Hypothalamus (tissue), 51 donors: ENCODE results near the gene FAM47C.
A peak's percentile ranks its signal among the peaks of the same experiment; 100 is the strongest.
"Not testable (repeated sequence)": the region's sequence is repeated elsewhere in the genome, so short reads cannot be mapped to it uniquely, and the experiment has no call there.

ENCODE experiments used
- DNase-seq, 51 donors: peaks; one replicate each; lab custom pipeline; 2025; lab: John Stamatoyannopoulos, UW

Gene FAM47C

DNA sequence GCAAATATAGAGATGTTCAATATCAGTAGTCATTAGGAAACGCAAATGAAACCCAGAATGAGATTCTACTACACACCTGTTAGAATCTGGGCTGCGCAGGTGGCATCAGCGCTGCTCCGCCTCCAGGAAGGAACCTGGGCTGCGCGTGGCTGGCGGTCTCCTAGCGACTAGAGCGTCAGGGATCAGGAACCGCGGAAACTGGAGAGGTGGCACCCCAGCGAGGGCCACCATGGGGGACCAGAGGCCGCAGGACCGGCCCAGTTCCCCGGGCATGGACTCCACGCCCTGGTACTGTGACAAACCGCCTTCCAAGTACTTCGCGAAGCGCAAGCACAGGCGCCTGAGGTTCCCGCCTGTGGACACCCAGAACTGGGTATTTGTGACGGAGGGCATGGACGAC lies at the start of gene FAM47C:
Gene FAM47C (plus strand): TSS at position 185 of the 400 bp plus-strand sequence. CDS start 45 bp downstream, at position 230.
- DNase-seq: not testable (repeated sequence)

DNA sequence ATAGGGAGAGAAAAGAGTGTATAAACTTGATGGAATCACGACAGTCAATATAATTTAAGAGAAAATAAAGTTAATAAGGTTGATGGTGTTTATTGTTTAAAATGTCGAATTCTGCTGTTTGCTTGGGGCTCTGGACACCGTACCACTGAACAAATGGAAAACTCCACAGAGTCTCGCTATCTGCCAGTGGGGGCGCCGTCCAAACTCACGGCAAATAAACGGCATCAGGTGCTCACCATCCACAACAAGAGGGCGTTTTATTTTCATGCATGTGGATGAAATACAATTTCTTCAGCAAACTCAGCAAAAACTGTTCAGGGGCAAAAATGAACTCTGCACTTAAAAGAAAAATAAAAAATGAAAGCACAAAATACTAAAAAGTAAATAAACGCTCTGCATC lies 46.6 kb upstream of the FAM47C start:
- no peak for DNase-seq

DNA sequence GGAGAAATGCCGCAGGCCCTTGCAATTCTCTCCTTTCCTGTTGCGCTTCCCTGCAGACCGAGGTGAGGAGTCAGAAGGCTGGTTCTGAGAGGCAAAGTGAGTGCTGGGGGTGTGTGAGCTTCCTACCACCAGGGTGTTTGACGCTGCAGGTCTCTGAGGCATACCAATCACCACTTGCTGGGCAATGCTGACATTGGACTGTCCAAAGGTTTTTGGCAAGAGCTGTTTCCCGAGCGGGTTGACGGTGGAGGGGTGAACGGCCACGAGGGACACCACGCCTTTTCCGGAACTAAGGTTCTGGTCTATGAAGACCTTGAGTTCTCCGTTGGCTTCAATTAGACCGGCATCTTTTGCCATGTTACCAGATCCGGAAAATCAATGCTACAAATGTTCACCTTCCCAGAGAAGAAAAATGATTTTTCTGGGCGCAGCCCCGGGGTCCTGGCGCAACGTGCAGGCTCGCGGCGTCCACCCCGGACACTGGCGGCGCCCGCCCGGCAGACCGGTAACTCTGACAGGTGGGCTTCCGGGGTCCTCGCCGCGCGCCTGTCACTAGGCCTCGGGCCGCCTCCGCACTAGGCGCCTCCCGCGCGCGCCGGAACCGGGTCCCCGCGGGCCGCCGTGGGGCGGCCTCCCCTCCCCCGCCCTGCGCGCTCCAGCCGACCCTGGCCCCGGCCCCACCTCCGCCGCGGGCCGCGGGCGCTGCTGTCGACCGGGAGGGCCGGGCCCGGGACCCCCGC lies 44.9 kb upstream of the FAM47C start:
- peak in 1 of 51 donors; percentile 3 for DNase-seq

DNA sequence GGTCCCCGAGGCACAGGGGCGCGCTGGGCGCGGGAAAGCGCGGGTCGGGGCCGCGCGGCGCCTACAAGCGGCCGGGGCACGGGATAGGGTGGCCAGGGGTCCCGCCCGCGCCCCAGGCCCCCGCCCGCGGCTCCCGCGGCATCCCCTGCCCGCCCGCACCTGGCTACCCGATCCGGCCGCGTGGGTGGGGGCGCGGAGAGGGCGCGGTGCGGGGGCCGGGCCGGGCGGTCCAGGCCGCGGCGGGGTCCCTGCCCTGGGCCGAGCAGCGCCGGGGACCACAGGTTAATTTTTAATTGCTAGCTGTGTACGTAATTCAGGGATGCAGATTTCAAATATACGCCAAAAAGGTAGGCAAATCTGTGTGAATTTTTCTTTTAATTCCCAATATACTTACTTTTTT lies 44.3 kb upstream of the FAM47C start:
- no peak for DNase-seq

DNA sequence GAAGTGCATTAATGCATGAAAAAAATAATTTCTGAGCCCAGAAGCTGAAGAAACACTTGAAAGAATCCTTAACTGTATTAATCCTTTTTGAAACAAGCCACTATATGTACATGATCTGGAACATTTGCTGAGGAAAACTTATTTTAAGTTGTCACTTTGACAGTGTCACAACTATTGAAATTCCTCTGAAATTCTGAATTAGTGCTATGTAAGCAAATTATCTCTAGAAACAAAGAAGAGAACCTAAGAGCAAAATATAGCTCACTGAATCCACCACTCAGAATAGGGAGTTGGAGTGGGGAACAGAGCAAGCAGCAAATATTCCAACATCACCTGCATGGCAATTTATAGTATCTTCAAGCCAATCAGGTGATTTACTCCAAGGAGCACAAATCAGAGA lies 34.6 kb upstream of the FAM47C start:
- no peak for DNase-seq

DNA sequence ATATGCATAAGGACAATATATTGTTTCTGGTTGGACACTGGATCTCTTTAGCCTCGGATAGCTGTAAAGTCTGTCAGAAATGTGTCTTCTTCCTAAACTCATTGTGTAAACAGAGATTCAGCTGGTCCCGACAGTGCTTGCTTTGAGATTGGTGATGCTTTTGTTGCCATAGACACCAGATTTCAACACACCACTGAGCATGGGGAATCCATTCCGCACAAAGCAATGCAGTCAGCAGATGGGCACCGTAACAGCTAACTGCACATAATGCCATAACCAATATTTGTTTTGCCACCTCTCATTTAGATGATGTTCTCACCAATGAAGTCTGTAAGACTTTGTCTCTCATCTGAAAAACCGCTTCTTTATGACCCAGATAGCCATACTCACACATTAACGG lies 33.3 kb upstream of the FAM47C start:
- DNase-seq: no peak

DNA sequence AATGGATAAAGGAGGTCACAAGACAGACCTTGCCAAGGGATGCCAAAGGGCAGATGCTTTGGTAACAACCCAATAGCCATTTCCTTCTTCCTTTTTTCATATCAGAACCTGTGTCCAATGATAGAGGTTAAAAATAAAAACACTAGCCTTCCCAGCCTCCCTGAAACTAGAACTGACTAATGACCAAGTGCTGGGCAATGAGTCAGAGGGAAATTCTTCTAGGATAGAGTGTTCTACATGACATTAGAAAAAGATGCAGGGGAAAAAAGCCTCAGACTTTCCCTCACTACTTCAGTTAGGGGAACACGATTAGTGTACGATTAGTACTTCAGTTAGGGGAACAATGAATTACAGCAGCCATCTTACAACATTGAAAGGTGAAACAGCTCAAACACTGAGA lies 29.3 kb upstream of the FAM47C start:
- no peak for DNase-seq

DNA sequence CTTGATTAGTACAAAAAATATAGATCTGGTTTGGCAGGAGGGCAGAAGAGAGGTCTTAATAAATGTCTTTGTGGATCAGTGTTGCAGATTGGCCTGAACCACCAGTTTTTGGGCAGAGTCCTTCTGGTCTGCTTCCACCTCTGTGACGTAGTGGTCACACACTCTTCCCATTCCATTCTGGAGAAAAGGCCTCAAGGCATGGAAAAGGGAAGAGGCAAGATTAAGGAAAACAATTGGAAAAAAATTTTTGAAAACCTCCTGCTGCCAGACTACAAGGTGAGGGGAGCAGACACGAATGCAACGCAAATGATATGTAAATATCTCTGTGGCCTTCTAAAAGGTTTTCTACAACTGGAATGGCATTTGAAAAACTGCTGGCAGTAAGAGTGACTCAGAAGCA lies 24.3 kb upstream of the FAM47C start:
- DNase-seq: no peak

DNA sequence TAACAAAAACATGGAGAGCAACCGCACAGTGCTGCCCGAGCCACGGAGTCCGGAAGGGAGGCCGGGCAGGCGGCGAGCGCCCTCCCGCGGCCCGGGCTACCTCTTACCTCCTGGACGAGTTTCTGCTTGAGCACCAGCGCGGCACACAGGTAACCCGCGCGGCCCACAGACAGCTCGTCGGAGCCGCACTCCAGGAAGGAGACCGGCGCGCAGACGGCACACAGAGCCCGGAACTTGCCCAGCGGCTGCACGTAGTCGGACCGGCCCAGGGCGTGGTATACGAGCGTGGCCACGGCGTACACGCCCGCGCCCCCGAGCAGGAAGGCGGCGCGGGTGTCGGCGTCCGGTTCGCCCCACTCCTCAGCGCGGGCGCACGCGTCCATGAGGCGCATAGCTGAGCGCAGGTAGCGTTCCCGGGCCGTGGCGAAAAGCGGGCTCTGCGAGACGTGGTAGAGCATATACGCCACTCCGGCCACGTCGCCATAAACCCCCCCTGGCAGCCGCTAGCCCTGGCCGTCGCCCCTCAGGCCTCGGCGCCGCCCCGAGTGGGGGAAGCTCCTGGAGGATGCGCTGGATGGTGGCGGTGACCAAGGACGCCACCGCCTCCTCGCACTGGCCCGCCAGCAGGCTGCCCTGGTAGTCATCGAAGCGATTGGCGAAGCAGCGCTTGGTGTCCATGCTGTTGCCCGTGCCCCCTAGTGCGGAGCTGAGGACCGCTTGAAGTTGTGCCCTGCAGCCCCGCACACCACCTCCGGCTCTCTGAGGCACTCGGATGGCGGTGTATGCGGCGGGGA lies 22.6 kb upstream of the FAM47C start:
- not testable (repeated sequence) for DNase-seq

DNA sequence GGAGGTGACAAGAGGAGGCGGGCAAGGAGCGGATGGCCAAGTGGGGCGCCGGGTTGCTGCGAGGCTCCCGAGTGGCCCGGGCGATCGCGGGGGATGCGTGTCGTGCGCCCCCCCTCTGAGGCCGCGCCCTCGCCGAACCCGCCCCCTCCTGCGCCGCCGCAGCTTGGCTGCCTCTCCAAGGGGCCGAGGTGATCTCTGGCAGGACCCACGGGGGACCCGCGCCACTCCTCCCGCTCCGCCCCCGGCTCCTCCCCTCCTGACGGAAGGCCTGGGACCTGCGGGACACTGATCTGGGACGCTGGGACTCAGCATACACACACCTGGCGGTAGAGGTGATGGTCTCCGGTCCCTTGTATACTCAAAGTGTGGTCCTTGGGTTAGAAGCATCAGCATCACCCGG lies 21.9 kb upstream of the FAM47C start:
- DNase-seq: peak in 1 of 51 donors; percentile 6

DNA sequence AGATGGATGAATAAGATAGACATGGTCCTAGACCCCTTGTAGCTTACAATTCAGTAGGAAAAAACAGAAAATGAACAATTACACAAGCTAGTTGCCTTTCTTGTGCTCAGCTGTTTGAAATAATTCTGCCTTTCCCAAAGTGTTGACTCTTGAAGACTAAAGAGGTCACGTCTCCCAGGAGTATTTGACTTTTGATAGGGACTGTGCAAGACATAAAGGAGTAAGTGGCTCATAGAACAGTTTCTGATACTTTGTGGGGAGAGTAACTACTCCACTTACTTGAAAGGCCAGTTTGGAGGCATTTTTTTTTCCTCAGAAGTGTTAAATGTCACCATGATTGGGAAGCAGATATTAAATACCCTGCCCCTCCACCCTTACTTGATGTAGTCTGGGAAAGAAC lies 21.0 kb upstream of the FAM47C start:
- not testable (repeated sequence) for DNase-seq

DNA sequence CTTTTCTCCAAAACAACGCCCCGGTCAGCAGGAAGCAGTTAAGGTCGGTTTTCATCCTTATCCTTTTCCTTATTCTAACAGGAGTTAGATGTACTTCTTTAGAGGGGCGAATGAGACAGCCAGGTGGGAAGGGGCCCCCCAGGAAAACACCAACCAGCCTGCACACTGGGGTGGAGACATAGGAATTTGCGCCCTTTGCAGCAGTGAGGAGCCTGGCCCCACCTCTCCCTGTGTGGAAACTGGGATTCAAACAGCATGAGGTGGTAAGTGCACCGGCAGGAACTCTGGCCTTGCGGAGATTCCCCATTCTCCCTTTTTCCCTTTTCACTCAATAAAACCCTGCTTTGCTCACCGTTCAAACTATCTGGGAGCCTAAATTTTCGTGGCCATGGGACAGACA lies 8.0 kb upstream of the FAM47C start:
- no peak for DNase-seq

DNA sequence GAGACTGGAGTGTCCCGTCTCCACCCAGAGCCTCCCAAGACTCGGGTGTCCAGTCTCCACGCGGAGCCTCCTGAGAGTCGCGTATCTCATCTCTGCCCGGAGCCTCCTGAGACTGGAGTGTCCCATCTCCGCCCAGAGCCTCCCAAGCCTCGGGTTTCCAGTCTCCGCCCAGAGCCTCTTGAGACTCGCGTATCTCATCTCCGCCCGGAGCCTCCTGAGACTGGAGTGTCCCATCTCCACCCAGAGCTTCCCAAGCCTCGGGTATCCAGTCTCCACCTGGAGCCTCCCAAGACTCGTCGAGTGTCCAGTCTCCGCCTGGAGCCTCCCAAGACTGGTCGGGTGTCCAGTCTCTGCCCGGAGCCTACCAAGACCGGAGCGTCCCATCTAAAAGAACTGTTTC lies 2.3 kb downstream of the FAM47C start:
- no peak for DNase-seq

DNA sequence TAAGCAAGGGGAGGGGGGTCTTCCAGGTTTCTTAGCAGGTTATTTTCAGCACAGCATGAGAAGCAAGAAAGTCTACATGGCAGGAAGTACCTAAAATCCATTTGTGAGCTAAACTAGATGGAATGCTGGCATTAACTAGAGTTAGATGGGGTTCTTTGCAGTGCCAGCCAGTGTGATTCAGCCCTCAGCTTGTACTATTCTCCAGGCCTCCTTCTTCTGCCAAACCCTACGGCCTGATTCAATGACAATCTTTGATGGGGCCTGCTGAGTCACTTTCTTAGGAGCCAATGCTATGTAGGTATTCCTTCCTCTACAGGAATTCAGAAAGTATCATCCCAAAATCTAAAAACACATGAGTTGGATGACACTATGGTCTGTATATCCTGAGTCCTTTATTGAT lies 26.1 kb downstream of the FAM47C start:
- DNase-seq: not testable (repeated sequence)

DNA sequence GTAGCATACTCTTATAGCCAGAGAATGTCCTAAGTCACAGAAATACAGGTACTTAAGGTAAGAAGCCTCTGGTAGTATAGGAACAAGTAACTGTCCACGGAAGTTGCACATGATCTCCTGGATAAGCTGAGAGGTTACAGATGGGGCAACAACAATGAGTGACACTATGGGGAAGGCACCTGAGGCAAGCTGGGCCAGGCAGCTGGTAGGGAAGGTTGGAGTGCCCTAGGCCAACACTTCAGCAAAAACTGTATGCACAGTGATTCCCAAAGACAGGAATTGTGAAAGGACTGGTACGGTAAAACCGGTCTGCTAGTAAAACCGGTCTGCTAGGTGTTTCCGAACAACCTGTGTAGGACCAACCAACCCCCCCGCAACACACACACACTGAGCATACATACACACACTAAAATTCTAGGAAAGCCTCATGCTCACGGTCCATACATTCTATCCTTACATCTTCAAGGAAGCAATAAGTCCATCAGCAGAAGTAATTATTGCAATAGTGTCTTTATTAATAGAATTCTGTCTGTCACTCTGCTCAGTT lies 28.6 kb downstream of the FAM47C start:
- not testable (repeated sequence) for DNase-seq

DNA sequence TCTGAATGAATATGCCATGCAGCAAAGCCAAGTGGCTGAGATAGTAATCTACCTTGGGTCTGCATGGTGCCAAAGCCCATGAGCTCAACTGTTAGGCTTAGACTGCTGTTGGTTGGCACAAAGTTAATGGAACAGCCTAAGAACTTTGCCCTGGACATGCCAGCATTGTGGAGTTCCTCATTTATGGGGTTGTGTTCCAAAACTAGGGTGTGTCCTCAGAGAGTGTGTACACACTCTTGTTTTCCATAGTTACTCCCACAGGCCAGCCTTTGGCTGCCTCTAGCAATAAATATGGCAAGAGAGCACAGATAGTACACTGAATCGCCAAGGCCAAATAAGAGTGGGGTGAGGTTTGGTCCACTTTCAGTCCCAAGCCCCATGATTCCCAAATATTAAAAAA lies 30.6 kb downstream of the FAM47C start:
- DNase-seq: not testable (repeated sequence)

DNA sequence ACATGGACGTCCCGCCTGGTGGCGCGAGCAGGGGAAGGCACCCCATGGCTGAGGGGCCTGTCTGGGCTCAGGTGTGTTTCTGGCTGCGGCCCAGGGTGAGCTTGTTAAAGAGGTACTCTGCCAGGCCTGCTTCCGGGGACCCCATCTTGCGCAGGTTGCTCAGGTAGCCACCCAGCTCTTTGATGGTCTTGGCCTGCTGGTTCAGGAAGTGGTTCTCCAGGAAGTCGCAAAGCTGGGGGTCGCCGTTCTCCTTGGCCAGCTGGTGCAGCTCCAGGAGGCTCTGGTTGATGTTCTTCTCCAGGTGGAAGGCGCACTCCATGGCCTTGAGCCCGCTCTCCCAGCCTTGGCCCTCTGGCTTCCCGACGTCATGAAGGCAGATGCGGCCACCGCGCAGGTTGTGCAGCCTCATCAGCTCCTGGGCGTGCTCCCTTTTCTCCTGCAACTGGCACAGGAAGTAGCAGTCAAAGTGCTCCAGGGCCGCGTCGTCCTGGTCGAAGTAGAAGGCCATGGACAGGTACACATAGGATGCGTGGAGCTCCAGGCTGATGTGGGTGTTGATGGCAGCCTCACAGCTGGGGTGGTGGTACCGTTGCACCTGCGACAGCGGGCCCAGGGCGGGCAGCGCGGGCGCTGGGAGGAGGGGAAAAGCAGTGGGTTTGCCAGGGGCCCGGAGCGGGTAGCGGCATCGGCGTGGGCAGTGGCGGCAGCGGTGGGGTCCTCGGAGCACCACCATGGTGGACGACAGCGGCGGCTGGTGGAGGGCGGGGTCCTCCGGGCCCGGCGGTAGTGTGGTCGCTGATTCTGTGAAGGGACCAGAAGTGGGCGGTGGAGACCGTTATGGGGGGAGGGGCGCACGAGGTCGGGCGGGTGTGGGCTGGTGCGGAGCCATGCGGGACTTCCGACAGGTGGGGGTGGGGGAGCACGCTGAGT lies 35.1 kb downstream of the FAM47C start:
- DNase-seq: not testable (repeated sequence)

DNA sequence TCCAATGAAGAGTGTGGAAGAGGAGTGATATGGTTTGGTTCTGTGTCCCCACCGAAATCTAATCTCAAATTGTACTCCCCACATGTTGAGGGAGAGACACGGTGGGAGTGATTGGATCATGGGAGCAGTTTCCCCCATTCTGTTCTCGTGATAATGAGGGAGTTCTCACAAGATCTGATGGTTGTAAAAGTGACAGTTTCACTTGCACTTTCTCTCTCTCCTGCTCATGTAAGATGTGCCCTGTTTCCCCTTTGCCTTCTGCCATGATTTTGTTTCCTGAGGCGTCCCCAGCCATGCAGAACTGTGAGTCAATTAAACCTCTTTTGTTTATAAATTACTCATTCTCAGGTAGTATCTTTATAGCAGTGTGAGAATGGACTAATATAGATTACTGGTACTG lies 39.6 kb downstream of the FAM47C start:
- no peak for DNase-seq

DNA sequence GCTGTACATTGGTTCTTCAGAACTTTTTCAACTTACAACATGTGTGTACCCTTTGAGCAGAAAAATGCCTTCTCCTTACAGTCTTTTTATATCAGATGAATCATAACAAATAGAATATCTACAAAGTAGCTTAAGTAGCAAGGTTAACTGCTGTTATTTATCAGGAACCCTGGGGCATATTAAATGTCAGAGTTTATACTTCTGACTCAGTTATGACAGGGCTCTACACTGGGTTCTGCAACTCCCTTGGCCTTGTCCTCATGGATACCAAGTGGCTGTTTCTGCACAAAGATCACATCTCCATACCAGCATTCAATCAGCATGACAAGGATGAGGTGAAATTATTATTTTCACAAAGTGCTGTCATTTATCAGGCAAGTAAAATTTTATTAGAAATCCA lies 49.4 kb downstream of the FAM47C start:
- not testable (repeated sequence) for DNase-seq

DNA sequence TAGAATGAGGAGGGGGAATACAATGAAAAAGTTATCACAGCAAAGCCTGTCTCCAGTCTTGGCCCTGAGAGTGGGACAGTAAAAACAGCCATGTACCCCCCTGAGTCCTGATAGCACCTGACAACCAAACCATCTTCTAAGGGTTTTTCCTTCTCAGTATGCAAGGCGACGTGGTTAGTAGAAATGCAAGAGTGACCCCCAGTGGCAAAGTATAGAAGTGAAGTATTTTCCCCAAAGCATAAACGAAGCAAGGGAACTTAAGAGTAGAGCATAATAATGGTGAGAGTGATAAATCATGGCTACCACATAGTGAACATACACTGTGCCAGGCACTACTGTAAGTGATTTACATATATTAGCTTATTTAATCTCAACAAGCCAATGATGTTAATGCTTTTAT lies 52.8 kb downstream of the FAM47C start:
- DNase-seq: peak in 5 of 51 donors; percentile 0 to 12 (median 0)
